NB4 (cell line): ENCODE measurements around the gene SH3BP4.

ENCODE experiments used
- CTCF ChIP-seq: IDR thresholded peaks from one replicate; pipeline ENCODE4 v1.5.1; 2012; ENCODE audit warnings: low read depth, low read length
- MYC ChIP-seq: IDR thresholded peaks from 2 replicates; pipeline ENCODE4 v1.6.1; 2011; ENCODE audit warnings: low read depth, low read length
- POLR2A ChIP-seq: IDR thresholded peaks from 2 replicates; pipeline ENCODE4 v1.6.1; 2011; ENCODE audit warnings: mild to moderate bottlenecking; ENCODE audit not compliant: insufficient read length; ENCODE audit errors: extremely low read depth

GRCh38 chr2:235037604-235038166 lies 85.9 kb downstream of the SH3BP4 start:
- no peak for TF ChIP-seq CTCF
- no peak for TF ChIP-seq POLR2A
- TF ChIP-seq MYC: no peak
